Lung (tissue), 12 donors: Measurements from ENCODE around the gene ECE1. TPM values are rescaled to one million over a fixed set of nuclear protein-coding genes. Genes with fewer than 3 reads are reported as not detected.

Experiments used
- ATAC-seq: fragments of 200-7000 bp; cut with Tn5 transposase; one replicate; pipeline ENCODE4 v1.9.1; 2020; ENCODE audit warnings: moderate number of reproducible peaks; ENCODE audit not compliant: insufficient read depth, low FRiP score
- DNase-seq, 3 donors: peaks; one replicate each; pipeline ENCODE4 v3.0.0-alpha.2; 2013 to 2017
- H3K27ac ChIP-seq, 2 donors: one replicate each; pipeline ENCODE4 v1.5.1; 2013; ENCODE audit warnings: mild to moderate bottlenecking in 2 of 2, moderate library complexity in 2 of 2, control low read depth in 1 of 2, inconsistent platforms in 1 of 2, low read depth in 1 of 2, low read length in 1 of 2
- H3K27me3 ChIP-seq, 3 donors: one replicate each; pipeline ENCODE4 v1.5.1; 2013; ENCODE audit warnings: low read length in 2 of 3; ENCODE audit not compliant: control insufficient read depth in 3 of 3, insufficient read depth in 3 of 3
- H3K36me3 ChIP-seq, 4 donors: one replicate each; pipeline ENCODE4 v1.5.1; 2013; ENCODE audit warnings: low read length in 4 of 4, mild to moderate bottlenecking in 1 of 4, moderate library complexity in 1 of 4; ENCODE audit not compliant: control insufficient read depth in 4 of 4, insufficient read depth in 4 of 4
- H3K4me1 ChIP-seq, 5 donors: one replicate each; pipeline ENCODE4 v1.5.1; 2013; ENCODE audit warnings: low read length in 5 of 5, mild to moderate bottlenecking in 2 of 5, moderate library complexity in 1 of 5; ENCODE audit not compliant: control insufficient read depth in 5 of 5, insufficient read depth in 5 of 5
- H3K4me3 ChIP-seq: one replicate; pipeline ENCODE4 v1.5.1; 2013; ENCODE audit warnings: mild to moderate bottlenecking, control low read depth, moderate library complexity
- H3K9ac ChIP-seq, 2 donors: one replicate each; pipeline ENCODE4 v1.5.1; 2013; ENCODE audit warnings: low read length in 2 of 2, control low read depth in 1 of 2; ENCODE audit not compliant: insufficient read depth in 1 of 2
- H3K9me3 ChIP-seq, 4 donors: one replicate each; pipeline ENCODE4 v1.5.1; 2013; ENCODE audit warnings: low read length in 3 of 4, mild to moderate bottlenecking in 1 of 4, moderate library complexity in 1 of 4; ENCODE audit not compliant: control insufficient read depth in 4 of 4, insufficient read depth in 3 of 4
- CTCF ChIP-seq: IDR thresholded peaks from 2 replicates; pipeline ENCODE4 v1.5.1; 2012; ENCODE audit warnings: mild to moderate bottlenecking; ENCODE audit errors: control extremely low read depth, extremely low read depth
- WGBS, 2 donors: extraction: QIAGEN DNeasy Blood & Tissue Kit; methylation state at CpG; one replicate each; pipeline ENCODE4 v1.1.7; 2013; 5-methylcytosine and 5-hydroxymethylcytosine counted together
- polyA plus RNA-seq, 2 donors: library from polyadenylated mRNA; stranded (reverse); fragments of 200-250 nt; gene quantifications; one replicate each; pipeline ENCODE4 v1.2.1, GENCODE V29; 2013
- total RNA-seq, 2 donors: library from RNA; depleted of rRNA in 1 of 2; stranded (reverse); fragments of >200 nt in 1 of 2; gene quantifications; one replicate each; pipeline ENCODE4 v1.2.1, GENCODE V29; 2014 to 2021
- donor health status: control.
- donor health status: control.
- donor health status: Bipolar disorder and iron deficiency.
- donor health status: healthy.
- donor health status: DM: yes; HTN: yes; CAD: no.

ECE1 gene
- total and polyA plus RNA-seq, 4 donors = 55.7 to 129 (median 105) TPM

- peaks cover 0 to 44% (median 10%) of the 10 kb centered on the region in 4 donors for H3K36me3 ChIP-seq
Observed at GRCh38 chr1:21238141-21238800, 52.0 kb downstream of the ECE1 start.

GRCh38 chr1:21237446-21238088, 52.7 kb downstream of the ECE1 start:
- H3K36me3 ChIP-seq = peaks cover 0 to 49% (median 13%) of the 10 kb centered on the region in 4 donors

More at GRCh38 chr1:21238141-21238800, 52.0 kb downstream of the ECE1 start:
- TF ChIP-seq CTCF = no peak
- no peak overlapping the region for H3K9ac ChIP-seq
- H3K4me3 ChIP-seq = no peak overlapping the region
- ATAC-seq (no peak), DNase-seq (no peak)
- WGBS, 2 donors = 81 to 90% methylated on average over 17 of the region's 17 CpGs
- no peaks in the 10 kb centered on the region for H3K27me3 ChIP-seq
- no peaks in the 10 kb centered on the region for H3K9me3 ChIP-seq
- peaks cover 0 to 2% (median 0%) of the 10 kb centered on the region in 5 donors for H3K4me1 ChIP-seq
- H3K27ac ChIP-seq = no peak overlapping the region

GRCh38 chr1:21236178-21236577, 54.1 kb downstream of the ECE1 start:
- ATAC-seq = no peak
- no peak for TF ChIP-seq CTCF
- 97 to 99% methylated on average over 25 of the region's 25 CpGs for WGBS, 2 donors

More at GRCh38 chr1:21237446-21238088, 52.7 kb downstream of the ECE1 start:
- peaks cover 0 to 2% (median 0%) of the 10 kb centered on the region in 5 donors for H3K4me1 ChIP-seq
- ATAC-seq (no peak), DNase-seq (no peak)
- no peaks in the 10 kb centered on the region for H3K27me3 ChIP-seq
- H3K27ac ChIP-seq = no peak overlapping the region
- 78 to 88% methylated on average over 12 of the region's 12 CpGs for WGBS, 2 donors
- TF ChIP-seq CTCF = no peak
- no peak overlapping the region for H3K9ac ChIP-seq
- no peak overlapping the region for H3K4me3 ChIP-seq
- no peaks in the 10 kb centered on the region for H3K9me3 ChIP-seq

More at GRCh38 chr1:21236178-21236577, 54.1 kb downstream of the ECE1 start:
- peaks cover 0 to 2% (median 0%) of the 10 kb centered on the region in 5 donors for H3K4me1 ChIP-seq
- no peaks in the 10 kb centered on the region for H3K27me3 ChIP-seq
- no peak overlapping the region for H3K9ac ChIP-seq
- H3K27ac ChIP-seq = no peak overlapping the region
- H3K4me3 ChIP-seq = no peak overlapping the region
- peaks cover 0 to 43% (median 11%) of the 10 kb centered on the region in 4 donors for H3K36me3 ChIP-seq
- no peak for DNase-seq
- H3K9me3 ChIP-seq = no peaks in the 10 kb centered on the region
